Measurements from ENCODE around the gene DMD. TPM values are rescaled to one million over a fixed set of nuclear protein-coding genes. Genes with fewer than 3 reads are reported as not detected.
"Not testable (repeated sequence)": the region's sequence is repeated elsewhere in the genome, so short reads cannot be mapped to it uniquely, and the experiment has no call there.

Gene DMD
- polyA plus RNA-seq, 3 donors = 8.0 to 13.2 (median 11.5) TPM

DNA sequence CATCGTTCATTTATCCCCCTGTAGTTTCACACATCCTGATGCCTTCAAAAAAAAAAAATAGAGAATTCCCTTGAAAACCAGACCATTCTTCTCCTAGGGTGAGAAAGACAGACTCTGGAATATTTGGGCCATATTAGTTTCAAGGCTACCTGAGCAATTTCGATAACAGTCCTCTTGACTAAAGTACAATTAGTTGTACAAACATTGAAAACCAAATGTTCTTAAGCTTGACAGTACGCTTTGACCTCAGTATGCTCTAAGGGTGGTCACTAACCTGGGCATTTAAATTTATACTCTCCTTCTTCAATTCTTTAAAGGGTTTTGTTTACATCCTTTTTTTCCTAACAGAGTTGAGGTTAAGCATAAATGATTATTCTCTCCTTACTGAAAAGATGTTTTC, 1774.9 kb downstream of the DMD start:
- no peak overlapping the region for H3K27ac ChIP-seq (ENCODE audit: low read depth, low read length)
- 54 to 83% (median 74%) methylated on average over 3 of the region's 3 CpGs for WGBS, 3 donors

DNA sequence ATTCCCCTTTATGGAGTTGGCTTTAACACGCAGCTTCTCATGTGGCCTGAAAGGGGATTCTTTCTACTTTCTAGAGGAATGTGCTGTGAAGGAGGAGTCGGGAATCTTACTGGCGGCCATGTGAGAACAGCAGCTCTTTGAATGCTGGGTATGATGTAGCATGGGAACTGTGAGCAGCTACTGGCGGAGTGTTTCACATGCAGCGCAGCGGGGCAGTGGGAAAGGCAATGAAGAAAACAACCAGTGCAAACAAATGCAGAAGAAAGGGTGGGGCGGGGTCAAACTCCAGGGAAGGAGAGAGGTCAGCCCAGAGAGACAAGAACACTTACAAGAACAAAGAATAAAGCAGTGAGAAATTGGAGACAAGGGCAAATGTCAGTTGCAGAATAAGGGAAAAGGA, 1775.8 kb downstream of the DMD start:
- 25 to 50% (median 43%) methylated on average over 7 of the region's 7 CpGs for WGBS, 3 donors
- H3K27ac ChIP-seq (ENCODE audit: low read depth, low read length) = no peak overlapping the region

DNA sequence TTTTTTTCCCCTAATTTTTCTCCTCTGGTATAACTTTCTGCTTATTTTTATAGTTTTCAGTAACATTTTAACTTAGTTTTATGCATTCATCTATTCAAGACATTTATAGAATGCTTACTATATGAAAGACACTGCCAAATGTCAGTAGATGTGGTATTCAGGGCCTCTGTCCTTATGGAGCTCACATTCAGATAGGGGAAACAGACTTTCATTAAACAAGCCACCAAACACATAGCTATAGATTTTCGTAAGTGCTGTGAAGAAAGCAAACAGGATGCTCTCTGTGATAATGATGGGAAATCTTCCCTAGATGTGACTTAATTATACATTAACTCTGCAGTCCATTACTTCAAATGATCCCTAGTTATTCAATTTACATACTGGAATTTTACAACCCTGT, 1777.5 kb downstream of the DMD start:
- 68 to 89% (median 81%) methylated on average over 1 of the region's 1 CpG for WGBS, 3 donors
- no peak overlapping the region for H3K27ac ChIP-seq (ENCODE audit: low read depth, low read length)

DNA sequence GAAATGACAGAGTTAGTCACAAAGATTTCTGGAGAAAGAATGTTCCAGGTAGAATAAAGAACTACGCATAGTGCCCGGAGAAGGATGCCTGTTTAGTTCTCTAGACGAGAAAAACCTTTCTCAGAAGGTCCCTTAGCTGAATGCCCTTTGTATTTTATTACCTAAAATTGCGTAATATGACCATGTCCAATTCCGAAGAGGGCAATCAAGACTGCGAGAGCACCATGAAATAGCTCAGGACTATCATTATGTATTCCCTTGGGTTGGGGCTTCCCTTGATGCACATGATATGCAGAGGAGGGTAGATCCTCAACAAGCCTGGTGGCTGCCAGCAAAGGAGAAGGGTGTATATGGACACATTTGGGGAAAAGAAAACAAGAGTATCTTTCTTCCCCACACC, 1781.4 kb downstream of the DMD start:
- H3K27ac ChIP-seq (ENCODE audit: low read depth, low read length) = no peak overlapping the region
- 82 to 92% (median 88%) methylated on average over 6 of the region's 6 CpGs for WGBS, 3 donors

DNA sequence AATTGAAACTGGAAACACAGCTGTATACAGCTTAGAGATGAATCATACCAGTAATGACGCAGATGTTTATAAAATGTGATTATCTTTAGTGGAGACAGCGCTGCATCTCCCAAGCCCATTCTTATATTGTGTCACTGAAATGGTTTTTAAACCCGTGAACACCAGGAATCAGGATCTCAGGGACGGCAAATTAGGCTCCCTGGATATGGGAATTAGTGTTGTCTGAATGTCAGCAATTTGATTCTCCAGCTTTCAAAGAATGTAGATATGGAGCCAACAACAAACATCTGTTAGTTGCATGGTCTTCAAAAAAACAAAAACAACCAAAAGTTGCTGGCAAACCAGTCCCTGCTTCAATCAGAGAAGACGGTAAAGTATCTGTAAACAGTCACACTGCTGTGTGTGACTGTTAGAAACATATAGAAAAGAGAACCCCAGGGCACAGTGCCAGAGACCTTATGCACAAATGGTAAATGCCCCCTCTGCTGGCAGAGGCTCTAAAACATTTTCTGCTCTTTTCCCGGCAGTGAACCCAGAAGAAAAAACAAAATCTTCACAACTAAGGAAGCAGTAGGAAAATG, 1787.7 kb downstream of the DMD start:
- WGBS, 3 donors = 22 to 37% (median 28%) methylated on average over 6 of the region's 6 CpGs
- no peak overlapping the region for H3K27ac ChIP-seq (ENCODE audit: low read depth, low read length)

DNA sequence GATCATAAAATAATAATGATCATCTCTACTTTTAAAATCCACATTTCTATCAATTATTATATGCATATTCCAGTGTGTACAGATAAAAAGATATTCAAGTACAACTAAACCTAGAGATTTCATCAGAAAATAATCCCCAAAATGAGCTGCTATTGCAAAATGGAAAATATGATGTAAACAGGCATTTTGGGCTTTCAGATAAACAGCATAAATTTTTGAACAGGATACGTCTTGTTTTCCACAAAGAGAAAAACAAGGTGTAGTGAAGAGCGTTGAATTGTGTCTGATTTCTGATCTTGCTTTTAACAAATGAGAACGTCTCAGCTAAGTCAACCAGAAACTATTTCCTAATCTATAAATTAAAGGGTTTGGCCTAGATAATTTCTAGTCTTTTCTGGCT, 1789.9 kb downstream of the DMD start:
- WGBS, 3 donors = 77 to 79% (median 77%) methylated on average over 3 of the region's 3 CpGs
- H3K27ac ChIP-seq (ENCODE audit: low read depth, low read length) = no peak overlapping the region

DNA sequence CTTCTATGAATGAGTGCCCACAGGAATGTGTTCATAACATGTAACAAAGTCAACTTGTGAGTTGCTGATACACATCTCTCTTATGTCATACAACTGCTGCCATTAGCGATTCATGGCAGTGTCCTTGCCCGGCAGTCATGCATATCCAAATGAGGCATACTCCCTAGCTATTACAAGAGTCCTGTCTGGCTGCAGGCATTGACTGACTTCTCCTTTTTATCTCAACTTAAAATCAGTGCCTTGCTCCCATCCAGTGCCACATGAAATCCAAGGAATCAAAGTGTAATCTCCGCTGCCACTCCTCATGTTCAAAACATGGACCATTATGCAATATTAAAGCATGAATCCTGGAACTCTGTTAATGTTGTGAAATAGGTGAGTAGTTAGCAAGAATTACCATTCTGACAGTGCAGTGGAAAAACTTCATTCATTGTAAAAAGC, 1790.6 kb downstream of the DMD start:
- WGBS, 3 donors = 88 to 97% (median 91%) methylated on average over 3 of the region's 3 CpGs

DNA sequence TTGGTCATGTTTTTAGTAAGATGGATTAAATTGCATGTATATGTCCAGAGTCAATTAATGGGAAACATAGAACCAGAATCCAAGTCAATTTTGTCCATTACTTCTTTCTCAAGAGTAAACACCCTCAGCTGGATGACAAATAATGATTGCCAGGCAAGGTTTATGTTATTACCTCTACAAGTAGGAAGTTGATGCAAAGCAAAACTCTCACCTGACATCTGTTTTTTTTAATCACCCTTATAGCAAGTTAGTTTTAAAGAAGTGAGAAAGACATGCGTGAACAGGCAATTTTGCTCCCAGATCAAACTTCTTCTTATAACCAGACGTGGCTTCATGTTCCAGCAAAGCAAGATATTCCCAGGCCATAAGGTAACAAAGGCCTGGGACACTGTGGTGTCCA, 1791.0 kb downstream of the DMD start:
- no peak overlapping the region for H3K27ac ChIP-seq (ENCODE audit: low read depth, low read length)
- 75 to 95% (median 94%) methylated on average over 2 of the region's 2 CpGs for WGBS, 3 donors

More for the DNA sequence above, 1790.6 kb downstream of the DMD start:
- H3K27ac ChIP-seq (ENCODE audit: low read depth, low read length) = no peak overlapping the region

DNA sequence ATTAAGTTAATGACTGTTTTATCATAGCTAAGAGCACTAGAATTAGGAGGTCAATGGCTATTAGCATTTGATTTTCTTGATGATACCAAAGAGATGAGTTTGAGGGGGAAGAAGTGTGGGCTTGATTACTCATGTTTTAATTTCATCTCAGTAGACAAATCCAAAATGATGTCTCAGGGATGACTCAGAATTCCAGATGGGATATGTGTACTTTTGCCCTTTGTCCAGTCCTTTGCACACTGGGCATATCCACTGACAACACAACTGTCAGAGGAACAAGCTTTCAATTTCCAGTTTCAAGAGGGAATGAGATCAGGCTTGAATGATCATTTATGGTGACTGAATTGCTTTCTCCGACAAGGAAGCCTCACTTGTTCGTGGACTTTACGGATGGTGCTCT, 1814.2 kb downstream of the DMD start:
- 81 to 85% (median 82%) methylated on average over 3 of the region's 3 CpGs for WGBS, 3 donors
- H3K27ac ChIP-seq (ENCODE audit: low read depth, low read length) = no peak overlapping the region

DNA sequence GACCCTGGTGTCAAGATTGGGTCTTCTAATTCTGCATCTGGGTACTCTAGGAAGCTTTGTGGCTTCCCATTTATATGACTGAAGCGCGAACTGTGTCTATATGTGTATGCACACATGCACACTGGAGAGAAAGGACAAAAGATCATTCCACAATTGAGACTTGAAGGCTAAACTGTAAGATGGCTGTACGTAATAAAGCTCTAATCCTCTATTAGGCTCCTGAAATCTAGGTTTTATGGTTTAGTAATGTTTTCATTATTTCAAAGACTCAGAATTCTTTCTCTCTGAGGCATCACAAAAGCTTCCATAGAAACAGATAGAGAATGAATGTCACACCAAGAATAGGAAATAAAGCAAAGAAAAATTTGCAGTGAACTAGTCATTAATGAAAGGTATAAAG, 1818.8 kb downstream of the DMD start:
- no peak overlapping the region for H3K27ac ChIP-seq (ENCODE audit: low read depth, low read length)
- 92 to 100% (median 92%) methylated on average over 3 of the region's 3 CpGs for WGBS, 3 donors

DNA sequence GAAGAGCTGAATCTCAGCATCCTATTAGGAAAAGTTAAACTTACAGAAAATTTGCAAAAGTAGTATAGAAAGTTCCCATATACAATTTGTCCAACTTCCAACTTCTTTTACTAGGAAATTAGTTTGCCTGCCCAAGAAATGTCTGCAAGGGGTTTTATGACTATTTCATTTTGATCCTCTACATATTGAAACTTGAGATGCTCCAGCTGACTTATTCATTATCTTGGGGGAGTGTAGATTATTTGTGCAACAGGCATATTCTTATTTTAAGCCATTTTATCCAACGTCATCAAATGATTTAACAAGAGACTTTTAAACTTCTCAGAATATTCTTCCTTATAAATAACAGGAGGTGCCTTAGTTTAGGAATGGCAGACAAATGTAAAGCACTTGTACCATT, 1822.4 kb downstream of the DMD start:
- H3K27ac ChIP-seq (ENCODE audit: low read depth, low read length) = no peak overlapping the region
- 59 to 61% (median 60%) methylated on average over 1 of the region's 1 CpG for WGBS, 3 donors

DNA sequence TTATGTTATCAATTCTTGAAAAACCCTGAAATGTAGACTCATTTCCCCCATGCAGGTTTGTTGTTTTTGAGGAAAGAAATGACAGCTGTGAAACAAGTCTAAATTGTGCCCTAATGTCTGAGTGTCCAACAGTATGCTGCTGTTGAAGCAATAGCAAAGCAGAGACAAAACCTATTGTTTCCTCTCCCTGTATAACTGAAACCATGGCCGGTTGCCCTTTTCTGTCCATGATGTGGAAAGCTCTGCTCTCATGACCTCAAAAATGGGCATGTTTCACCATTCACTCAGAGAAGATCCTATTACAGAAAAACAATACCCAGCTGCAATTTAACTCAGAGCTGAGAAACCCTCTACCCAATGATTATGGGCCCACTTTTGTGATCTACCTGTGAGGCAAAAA, 1826.9 kb downstream of the DMD start:
- no peak overlapping the region for H3K27ac ChIP-seq (ENCODE audit: low read depth, low read length)
- 90 to 100% (median 97%) methylated on average over 1 of the region's 1 CpG for WGBS, 3 donors

DNA sequence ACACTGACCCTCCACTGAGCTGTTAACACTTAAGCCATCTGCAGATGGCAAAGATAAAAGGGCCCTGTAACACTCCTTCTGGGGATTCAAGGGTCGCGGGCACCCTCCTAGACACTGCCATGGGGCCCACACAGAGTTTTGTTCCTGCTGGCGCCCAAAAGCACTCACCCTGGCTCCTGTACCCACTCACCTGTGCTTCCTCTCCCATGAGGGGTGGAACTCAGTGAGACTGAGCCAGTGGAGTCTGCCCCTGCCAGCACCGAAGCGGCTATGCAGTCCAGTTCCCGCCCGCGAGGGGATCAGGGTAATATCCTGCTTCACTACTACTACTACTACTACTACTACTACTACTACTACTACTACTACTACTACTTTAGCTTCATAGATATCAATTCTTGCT, 1827.4 kb downstream of the DMD start:
- no peak overlapping the region for H3K27ac ChIP-seq (ENCODE audit: low read depth, low read length)
- 88 to 97% (median 89%) methylated on average over 6 to 8 of the region's 8 CpGs for WGBS, 3 donors

DNA sequence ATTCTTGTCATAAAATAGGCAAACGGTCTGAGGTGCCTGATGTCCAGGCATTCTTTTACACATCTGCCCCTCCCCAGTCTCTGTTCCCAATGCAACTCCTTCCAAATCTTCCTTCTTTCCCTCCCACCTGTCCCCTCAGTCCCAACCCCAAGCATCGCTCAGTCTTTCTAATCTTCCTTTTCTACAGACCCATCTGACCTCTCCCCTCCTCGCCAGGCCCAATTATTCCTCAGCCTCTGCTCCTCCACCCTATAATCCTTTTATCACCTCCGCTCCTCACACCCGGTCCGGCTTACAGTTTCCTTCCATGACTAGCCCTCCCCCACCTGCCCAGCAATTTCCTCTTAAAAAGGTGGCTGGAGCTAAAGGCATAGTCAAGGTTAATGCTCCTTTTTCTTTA, 1832.4 kb downstream of the DMD start:
- not testable (repeated sequence) for H3K27ac ChIP-seq (ENCODE audit: low read depth, low read length)
- 64 to 76% (median 74%) methylated on average over 6 of the region's 6 CpGs for WGBS, 3 donors

DNA sequence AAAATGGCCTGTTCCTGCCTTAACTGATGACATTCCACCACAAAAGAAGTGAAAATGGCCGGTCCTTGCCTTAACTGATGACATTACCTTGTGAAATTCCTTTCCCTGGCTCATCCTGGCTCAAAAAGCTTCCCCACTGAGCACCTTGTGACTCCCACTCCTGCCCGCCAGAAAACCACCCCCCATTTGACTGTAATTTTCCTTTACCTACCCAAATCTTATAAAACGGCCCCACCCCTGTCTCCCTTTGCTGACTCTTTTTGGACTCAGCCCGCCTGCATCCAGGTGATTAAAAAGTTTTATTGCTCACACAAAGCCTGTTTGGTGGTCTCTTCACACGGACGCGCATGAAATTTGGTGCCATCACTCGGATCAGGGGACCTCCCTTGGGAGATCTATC, 1833.5 kb downstream of the DMD start:
- WGBS, 3 donors = 79 to 92% (median 91%) methylated on average over 8 of the region's 8 CpGs
- not testable (repeated sequence) for H3K27ac ChIP-seq (ENCODE audit: low read depth, low read length)

DNA sequence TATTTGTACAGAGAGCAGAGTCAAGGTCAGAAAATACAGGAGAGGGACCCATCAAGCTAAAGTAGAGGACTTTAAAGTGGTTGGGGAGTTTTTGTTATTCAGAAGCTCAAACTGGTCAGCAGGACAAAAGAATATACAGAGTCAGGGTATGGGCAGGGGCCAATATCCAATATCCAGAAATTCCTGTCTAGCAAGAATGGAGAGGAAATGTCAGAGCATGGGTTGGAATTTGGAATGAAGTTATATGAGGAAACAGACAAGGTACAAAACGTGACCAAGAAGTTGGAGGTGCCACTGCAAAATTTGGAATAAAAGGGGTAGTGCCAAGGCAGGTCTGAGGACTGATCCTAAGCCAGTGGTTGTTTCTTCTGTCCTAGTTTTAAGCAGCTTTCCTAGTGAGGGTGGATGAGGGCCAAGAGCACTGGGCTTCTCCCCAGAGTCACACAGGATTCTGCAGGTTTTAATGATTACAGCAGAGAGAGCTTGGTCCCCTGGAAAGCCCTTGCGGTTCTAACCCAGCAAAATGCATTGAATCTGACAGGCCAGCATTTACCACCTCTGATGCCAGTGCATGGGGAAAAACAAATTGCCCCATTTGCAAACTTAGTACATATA, 1834.8 kb downstream of the DMD start:
- 41 to 59% (median 43%) methylated on average over 2 of the region's 2 CpGs for WGBS, 3 donors
- H3K27ac ChIP-seq (ENCODE audit: low read depth, low read length) = no peak overlapping the region

DNA sequence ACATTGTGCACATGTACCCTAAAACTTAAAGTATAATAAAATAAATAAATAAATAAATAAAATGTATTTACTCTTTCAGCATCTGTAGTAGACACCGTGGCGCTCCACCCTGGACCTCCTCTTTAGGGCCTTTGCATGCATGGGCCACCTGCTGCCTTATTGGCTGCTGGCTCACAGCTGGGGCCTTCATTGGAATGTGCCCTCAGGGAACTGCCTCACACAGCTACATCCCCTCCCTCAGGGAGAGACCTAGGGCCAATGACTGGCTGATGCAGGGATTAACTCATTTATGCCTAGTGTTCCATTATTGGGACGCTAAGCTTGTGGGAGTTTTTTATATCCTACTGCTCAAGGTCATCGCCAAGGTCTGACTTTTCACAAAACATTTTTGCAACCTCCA, 1836.6 kb downstream of the DMD start:
- H3K27ac ChIP-seq (ENCODE audit: low read depth, low read length) = no peak overlapping the region
- 77 to 96% (median 93%) methylated on average over 4 of the region's 4 CpGs for WGBS, 3 donors

DNA sequence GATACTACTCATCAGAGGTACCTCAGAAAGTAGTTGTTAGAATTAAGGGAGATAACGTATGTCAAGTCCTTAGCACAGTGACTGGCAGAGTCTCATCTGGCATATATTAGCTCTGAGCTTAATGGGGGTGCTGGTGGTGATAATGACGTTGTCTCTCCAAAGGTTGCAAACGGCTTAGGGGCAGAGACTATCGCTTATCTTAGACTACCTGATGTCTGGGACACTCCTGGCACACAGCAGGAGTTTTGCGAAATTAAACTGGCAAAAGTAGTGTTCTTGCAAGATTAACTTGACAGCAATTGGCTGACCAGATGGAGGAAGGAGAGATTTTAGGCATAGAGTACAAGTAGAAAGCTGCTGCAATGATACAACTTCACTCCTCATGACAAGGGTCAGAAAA, 1839.4 kb downstream of the DMD start:
- no peak overlapping the region for H3K27ac ChIP-seq (ENCODE audit: low read depth, low read length)
- 64 to 73% (median 71%) methylated on average over 5 of the region's 5 CpGs for WGBS, 3 donors

DNA sequence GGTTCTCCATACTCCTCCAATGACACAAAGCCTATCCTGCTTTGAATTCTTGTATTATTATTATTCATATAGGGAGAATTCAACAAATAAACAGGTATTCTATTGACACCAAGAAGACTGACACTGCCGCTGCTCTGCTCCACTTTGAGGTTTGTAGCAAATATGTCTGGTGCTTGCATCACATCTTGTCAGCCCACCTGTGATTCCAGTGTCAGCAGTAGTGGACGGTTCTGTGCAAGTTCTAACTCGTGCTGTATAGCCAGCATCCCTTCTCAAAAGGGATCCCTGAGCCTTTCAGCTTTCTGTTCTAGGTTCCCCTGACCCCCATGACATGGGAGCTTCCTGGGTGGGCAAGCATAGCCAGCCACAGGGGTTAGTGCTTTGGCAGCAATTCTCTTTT, 1843.5 kb downstream of the DMD start:
- 65 to 80% (median 70%) methylated on average over 3 of the region's 3 CpGs for WGBS, 3 donors
- H3K27ac ChIP-seq (ENCODE audit: low read depth, low read length) = no peak overlapping the region

DNA sequence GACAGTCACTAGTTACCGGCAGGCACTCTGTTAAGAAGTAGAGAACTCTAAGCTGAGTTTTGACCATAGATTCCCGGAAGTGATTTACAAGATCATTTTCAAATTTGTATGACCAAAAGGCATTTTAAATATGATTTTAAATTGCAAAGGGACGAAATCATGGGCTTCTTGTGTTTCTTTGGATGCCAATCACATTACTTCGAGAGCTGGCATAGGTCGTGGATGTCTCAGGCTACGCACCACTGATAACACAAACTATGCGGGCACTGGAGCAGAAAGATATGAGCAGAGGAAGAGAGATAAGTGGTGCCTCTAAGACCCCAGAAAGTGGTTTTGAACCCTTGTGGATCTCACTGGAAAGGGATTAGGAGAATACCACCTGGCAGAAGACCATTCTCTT, 1845.3 kb downstream of the DMD start:
- H3K27ac ChIP-seq (ENCODE audit: low read depth, low read length) = no peak overlapping the region
- WGBS, 3 donors = 69 to 85% (median 77%) methylated on average over 7 of the region's 7 CpGs
